HEK293 (cell line): ENCODE measurements around the gene SNX2.
"Not testable (repeated sequence)": the region's sequence is repeated elsewhere in the genome, so short reads cannot be mapped to it uniquely, and the experiment has no call there.

Experiments used
- ZNF311 ChIP-seq: fragments of 450-650 bp; formaldehyde crosslinking; IDR thresholded peaks from 2 replicates; pipeline ENCODE4 v1.5.1; 2017; ENCODE audit warnings: missing biosample characterization, missing genetic modification characterization, borderline replicate concordance
- ZSCAN30 ChIP-seq: fragments of 450-650 bp; IDR thresholded peaks from 2 replicates; pipeline ENCODE4 v1.5.1; 2018; ENCODE audit warnings: missing biosample characterization, mild to moderate bottlenecking, missing genetic modification characterization, moderate library complexity

- TF ChIP-seq ZNF311, ZSCAN30 (tag by site-specific recombination): not testable (repeated sequence)
Observed at GRCh38 chr5:122761896-122762295, 13.0 kb upstream of the SNX2 start.
